ENCODE results near the gene PRF1.
"Not testable (repeated sequence)": the region's sequence is repeated elsewhere in the genome, so short reads cannot be mapped to it uniquely, and the experiment has no call there.

PRF1 gene

DNA sequence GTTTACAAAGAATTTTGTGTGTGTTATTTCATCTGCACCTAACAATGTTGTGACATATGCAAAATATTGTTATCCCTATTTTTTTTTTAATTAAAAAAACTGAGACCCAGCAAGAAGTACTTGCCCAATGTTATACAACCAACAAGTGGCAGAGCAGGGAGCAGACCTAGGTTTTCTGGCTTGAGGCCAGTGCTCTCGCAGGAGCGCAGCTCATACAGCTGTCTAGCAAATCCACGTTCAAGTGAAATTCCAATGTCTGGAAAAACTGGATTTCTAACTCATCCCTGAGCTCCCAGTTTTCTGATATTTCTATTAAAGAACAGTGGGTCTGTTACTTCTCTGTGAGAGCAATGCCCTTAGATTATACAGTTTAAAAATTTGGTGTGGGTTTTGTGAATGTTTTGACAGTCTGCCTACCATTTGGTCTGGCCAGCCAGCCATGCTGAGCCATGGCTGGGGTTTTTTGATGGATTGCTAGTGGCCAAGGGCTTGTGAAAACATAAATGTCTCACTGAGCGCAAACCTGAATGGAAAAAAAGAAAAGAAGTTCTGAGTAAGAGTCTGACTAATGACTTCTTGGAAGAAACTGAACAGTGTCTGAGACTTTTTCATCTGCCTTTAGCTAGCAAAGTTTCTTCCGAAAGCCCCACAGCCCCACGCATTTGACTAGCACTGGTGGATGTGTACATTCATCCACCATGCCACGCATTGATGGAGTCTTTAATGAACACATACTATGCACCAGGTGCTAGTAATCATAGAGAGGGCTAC is 15.4 kb upstream of the PRF1 start:
- no peak for DNase-seq (ENCODE audit: low read depth, low spot score)

DNA sequence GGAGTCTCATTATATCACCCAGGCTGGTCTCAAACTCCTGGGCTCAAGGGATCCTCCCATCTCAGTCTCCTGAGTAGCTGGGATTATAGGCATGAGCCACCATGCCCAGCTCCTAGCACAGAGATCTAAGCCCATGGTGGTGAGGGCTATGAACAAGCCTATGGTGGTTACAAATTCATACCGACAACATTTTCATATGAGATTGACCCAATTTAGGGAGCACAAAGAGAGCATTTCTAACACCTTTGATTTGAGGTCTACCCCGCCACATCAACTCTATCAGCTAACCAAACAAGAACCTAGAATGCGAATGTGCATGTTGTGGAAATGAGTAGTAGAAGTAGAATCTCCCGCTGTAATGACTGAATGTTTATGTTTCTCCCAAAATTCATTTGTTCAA is 14.2 kb upstream of the PRF1 start:
- no peak for DNase-seq (ENCODE audit: low read depth, low spot score)

GRCh38 chr10:70615784-70616522 is 13.4 kb upstream of the PRF1 start:
- no peak for DNase-seq (ENCODE audit: low read depth, low spot score)

DNA sequence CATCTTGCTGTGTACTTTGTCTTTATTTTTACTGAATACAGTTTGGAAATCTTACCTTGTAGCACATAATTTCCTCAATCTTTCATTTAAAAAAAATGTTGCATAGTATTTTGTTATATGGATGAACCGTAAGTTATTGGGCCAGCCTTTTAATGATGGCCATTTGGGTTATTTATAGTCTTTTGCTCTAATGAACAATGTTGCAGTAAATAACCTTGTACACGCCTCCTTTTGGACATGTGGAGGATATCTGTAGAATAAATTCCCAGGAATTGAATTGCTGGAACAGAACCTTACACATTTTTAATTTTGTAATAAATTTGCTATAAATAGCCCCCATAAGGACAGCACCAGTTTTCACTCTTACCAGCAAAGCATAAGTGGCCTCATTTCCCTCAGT is 12.7 kb upstream of the PRF1 start:
- DNase-seq (ENCODE audit: low read depth, low spot score): no peak

DNA sequence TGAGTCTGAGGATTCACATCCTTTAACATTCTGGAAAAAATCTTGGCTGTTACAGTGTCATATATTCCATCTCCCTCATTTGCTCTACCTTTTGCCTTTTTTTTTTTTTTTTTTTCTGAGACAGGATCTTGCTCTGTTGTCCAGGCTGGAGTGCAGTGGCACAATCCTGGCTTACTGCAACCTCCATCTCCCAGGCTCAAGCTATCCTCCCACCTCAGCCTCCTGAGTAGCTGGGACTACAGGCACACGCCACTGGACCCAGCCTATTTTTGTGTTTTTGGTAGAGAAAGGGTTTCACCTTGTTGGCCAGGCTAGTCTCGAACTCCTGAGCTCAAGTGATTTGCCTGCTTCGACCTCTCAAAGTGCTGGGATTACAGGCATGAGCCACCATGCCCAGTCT is 11.8 kb upstream of the PRF1 start:
- not testable (repeated sequence) for DNase-seq (ENCODE audit: low read depth, low spot score)

GRCh38 chr10:70613941-70614340 is 11.4 kb upstream of the PRF1 start:
- DNase-seq (ENCODE audit: low read depth, low spot score): no peak

- no peak for DNase-seq (ENCODE audit: low read depth, low spot score)
These were observed 5.4 kb upstream of the PRF1 start for GRCh38 chr10:70607936-70608335.

DNA sequence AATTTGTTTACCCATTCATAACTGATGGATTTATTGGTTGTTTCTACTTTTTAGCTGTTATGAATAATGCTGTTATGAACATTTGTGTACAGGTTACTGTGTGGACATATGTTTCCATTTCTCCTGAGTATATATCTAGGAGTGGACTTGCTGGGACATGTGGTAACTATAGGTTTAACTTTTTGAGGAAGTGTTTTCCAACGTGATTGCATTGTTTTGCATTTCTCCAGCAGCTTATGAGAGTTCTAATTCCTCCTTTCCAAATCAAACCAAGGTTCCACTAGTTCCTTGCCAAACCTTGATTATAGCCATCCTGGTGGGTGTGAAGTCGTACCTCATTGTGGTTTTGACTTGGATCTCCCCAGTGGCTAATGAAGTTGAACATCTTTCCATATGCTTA is 2.6 kb upstream of the PRF1 start:
- no peak for DNase-seq (ENCODE audit: low read depth, low spot score)

DNA sequence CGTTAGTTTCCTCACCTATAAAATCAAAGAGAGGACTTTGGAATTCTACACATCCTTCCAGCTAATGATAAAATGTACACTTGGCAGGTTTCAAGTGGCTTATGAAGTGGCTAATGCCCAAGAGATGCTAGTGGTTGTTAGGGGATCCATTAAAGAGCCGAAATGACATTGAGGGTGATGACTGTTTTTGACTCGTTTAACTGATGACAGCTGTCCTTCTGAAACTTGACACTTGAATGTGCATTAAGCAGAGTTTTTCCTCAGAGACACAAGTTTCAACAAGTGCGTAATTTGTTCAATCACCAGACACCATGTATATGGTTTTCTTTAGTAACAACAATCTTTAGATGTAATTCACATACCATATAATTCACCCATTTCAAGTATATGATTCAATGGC is 1.6 kb upstream of the PRF1 start:
- DNase-seq (ENCODE audit: low read depth, low spot score): no peak

DNA sequence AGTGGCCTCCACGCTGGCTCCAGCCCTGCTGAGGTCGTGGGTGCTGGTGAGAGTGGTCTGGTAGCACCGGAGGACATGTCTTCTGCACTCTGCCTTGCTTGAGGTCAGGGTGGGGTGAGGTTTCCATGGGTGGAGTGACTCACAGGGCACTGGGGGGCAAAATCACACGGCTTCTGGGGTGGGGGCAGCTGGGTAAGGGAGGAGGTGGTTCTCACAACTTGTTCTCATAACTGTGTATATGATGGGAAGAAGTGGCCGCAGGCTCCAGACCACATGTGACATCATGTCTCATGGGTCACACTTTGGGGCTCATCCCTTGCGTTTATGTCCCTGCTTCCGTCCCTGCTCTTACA is 884 bp upstream of the PRF1 start:
- no peak for DNase-seq (ENCODE audit: low read depth, low spot score)

DNA sequence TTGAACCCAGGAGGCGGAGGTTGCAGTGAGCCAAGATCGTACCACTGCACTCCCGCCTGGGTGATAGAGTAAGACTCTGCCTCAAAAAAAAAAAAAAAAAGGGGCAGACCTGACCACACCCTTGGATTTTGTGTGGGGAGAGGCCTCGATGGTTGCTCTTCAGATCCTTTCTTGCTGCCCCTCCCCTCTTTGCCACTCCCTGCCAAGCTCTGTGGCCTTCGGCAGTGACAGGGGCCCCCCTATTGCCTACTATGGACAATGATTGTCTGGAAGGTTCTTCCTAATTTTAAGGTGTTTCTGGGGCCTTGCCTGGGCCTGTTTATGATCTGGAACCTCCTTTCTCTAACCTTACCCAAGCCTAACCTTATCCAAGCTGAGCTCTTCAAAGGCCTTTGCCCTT is 795 bp downstream of the PRF1 start:
- no peak for DNase-seq (ENCODE audit: low read depth, low spot score)

GRCh38 chr10:70600512-70601395 is 1.8 kb downstream of the PRF1 start:
- DNase-seq (ENCODE audit: low read depth, low spot score): no peak

GRCh38 chr10:70599791-70600190 is 2.8 kb downstream of the PRF1 start:
- no peak for DNase-seq (ENCODE audit: low read depth, low spot score)

DNA sequence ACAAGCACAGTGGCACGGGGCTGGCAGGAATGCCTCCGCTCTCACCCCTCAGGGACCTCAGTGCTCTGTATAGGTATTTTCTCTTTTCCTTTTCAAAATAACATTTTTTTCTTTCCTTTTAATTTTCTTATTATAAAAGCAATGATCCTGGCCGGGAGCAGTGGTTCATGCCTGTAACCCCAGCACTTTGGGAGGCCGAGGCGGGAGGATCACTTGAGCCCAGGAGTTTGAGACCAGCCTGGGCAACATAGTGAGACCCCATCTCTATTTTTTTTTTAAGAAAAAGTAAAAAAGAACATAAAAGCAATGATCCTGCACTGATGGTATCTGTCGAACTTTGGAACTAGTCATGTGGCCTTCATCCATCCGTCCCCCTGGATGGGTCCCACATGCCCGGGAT is 3.2 kb downstream of the PRF1 start:
- no peak for DNase-seq (ENCODE audit: low read depth, low spot score)

DNA sequence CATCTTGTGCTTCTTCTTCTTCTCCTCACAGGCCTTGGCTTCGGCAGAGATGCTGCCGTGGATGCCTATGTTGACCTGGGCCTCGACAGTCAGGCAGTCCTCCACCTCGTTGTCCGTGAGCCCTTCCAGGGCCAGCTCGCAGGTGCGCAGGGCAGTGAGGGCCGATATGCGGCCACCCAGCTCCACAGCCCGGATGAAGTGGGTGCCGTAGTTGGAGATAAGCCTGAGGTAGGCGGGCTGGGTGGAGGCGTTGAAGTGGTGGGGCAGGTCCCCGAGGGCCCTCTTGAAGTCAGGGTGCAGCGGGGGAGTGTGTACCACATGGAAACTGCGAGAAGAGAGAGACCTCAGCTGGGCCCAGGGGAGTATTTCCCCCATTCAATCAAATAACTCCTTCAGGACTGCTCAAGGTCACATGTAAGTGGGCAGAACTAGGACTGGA is 3.7 kb downstream of the PRF1 start:
- DNase-seq (ENCODE audit: low read depth, low spot score): no peak

GRCh38 chr10:70597856-70598815 is 4.4 kb downstream of the PRF1 start:
- DNase-seq (ENCODE audit: low read depth, low spot score): no peak

DNA sequence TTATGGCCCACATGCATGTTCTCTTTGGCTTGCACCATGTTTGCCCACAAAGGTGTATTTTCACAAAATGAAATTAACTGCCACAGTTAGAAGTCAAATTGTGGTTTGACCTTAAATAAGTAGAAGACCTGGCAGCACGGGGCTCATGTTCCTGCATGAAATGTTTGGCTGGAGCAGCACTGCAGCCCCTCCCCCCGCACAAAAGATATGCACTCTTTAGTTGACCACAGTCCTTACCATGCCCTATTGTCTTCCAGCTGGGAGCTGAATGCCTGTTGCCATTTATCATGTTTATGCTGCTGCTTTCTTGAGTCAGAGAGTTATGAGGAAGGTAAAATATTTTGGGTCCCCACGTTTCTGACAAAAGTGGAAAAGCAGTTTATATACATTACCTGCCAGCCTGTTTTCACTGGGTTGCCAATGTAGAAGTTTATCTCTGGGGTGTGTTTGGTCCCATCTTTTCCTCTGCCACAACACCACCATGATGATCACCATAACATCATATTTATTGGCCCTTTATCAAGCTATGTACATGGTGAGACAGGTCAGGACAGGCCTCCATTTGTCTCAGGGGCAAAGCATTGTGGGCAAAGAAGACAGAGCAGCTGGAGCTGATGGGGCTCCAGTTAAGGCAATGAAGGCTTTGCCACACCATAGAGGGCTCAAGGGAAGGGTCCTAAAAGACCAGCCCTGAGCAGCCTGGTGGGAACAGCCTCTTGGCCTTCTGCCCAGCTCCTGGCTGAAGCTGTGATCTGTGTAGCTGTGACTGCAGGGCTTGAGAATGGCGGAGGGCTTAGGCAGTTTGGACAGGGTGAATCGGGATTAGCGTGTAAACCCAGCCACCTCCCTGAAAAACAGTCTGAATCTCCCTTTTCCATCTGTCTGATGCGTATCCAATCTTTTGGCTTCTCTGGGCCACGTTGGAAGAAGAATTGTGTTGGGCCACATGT is 5.4 kb downstream of the PRF1 start:
- DNase-seq (ENCODE audit: low read depth, low spot score): no peak

DNA sequence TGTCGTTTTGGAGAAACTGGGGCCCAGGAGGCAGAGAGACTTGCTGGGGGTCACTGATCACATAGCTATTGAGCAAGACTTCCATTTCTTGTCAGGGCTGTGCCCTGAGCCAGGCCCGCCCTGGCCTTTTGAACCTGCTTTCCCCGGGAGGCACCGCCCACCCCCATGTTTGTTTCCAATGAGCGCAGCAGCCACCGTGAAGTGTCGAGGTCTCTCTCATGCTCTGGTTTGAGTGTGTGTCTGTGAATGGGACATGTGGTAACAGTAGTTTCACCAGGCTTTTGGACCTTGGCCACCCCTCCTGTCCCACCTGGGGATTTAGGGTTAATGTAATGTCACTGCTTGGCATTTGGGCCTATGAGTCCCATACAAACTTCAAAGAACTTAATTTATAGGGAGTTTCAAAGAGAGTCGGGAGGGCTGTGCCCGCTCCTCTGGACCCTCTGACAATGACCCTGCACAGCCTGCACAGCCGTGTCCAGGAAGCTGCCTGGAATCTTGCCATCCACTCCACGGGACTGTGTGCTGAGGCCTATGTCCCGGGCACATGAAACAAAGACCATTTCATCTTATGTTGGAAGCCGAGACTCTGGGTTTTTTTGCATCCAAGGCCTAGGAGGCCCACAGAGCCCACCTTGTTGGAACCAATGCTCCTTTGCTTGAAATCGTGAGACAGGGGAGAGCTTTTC is 6.3 kb downstream of the PRF1 start:
- DNase-seq (ENCODE audit: low read depth, low spot score): no peak

DNA sequence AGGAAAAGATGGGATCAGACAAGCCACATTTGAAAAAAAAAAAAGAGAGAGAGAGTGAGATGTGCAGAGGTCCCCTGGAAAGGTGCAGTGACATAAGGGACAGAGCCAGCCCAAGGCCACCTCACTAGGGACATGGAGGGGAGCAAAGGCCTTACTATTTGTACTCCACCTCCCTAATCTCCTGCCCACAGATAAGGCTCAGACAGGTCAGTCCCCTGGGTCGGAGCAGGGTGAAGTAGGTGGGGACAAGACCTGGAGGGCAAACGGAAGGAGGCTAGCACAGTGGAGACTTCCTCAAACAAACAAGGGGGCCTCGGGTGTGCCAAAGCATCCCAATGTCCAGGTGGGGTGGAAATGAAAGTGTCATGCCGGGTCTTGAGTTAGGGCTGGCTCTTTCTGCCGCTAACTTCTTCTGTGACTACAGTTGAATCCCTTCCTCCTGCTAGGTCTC is 7.0 kb downstream of the PRF1 start:
- DNase-seq (ENCODE audit: low read depth, low spot score): no peak
